ENCODE measurements around the gene DNAJA3. TPM values are rescaled to one million over a fixed set of nuclear protein-coding genes. Genes with fewer than 3 reads are reported as not detected.

The DNAJA3 gene
- total RNA-seq, 1 donor from 2014 or later: 40.7 TPM

DNA sequence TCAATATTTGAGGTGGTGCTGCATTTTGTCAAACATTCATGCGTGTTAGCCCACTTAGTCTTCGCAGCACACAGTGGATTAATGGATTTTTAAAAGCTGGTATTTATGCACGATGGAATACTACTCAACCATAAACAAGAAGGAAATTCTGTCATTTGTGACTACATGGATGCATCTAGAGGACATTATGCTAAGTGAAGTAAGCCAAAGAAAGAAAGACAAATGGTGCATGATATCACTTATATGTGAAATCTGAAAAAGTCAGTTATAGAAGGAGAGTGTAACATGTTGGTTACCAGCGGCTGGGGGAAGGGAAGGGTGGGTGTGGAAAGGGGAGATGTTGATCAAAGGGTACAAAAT lies 73.5 kb downstream of the DNAJA3 start:
- H3K4me3 ChIP-seq: no peak overlapping the region
- peaks cover 0 to 4% of the 10 kb centered on the region in 2 donors for H3K36me3 ChIP-seq
- H3K9me3 ChIP-seq: no peaks in the 10 kb centered on the region
- no peaks in the 10 kb centered on the region for H3K27me3 ChIP-seq
- TF ChIP-seq, protein P1, sequence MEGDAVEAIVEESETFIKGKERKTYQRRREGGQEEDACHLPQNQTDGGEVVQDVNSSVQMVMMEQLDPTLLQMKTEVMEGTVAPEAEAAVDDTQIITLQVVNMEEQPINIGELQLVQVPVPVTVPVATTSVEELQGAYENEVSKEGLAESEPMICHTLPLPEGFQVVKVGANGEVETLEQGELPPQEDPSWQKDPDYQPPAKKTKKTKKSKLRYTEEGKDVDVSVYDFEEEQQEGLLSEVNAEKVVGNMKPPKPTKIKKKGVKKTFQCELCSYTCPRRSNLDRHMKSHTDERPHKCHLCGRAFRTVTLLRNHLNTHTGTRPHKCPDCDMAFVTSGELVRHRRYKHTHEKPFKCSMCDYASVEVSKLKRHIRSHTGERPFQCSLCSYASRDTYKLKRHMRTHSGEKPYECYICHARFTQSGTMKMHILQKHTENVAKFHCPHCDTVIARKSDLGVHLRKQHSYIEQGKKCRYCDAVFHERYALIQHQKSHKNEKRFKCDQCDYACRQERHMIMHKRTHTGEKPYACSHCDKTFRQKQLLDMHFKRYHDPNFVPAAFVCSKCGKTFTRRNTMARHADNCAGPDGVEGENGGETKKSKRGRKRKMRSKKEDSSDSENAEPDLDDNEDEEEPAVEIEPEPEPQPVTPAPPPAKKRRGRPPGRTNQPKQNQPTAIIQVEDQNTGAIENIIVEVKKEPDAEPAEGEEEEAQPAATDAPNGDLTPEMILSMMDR (IDR thresholded peaks at IDR 0.05): no peak
- DNase-seq (ENCODE audit: low spot score in 2 of 2): no peak
- no peak overlapping the region for H3K27ac ChIP-seq
- H3K4me1 ChIP-seq: peaks cover 3 to 22% of the 10 kb centered on the region in 2 donors
- intact Hi-C loops (cut with DNase I): no loop called here

DNA sequence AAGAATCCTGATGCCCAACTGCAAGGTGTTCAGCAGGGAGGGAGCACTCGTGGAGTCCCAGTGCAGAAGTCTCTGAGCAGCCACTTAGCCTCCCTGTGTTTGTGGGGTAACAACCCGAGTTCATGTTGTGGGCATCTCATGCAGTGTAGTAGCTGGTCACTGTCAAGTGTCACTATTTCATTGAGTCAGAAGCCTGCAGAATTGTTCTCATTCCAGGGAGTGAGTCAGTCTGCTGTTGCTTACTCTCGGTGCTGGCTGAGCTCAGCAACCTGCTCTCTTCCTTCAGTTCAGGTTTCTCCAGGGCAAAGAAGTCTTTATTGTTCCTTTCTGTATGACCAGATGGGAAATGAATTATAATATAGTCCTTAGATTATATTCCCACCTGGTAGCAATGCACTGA lies 74.6 kb downstream of the DNAJA3 start:
- intact Hi-C loops (cut with DNase I): loop anchor here (2.0 kb wide), 1 partner anchor 23 kb away; the partner anchor contains the start of gene HMOX2
- TF ChIP-seq, protein P1 (IDR thresholded peaks at IDR 0.05): no peak
- peaks cover 0 to 4% of the 10 kb centered on the region in 2 donors for H3K36me3 ChIP-seq
- peak overlapping the region; percentile 14 to 49 for H3K4me3 ChIP-seq
- no peaks in the 10 kb centered on the region for H3K9me3 ChIP-seq
- H3K27me3 ChIP-seq: no peaks in the 10 kb centered on the region
- peak overlapping the region; percentile 74 to 78 for H3K27ac ChIP-seq
- DNase-seq (ENCODE audit: low spot score in 2 of 2): no peak
- peaks cover 3 to 22% of the 10 kb centered on the region in 2 donors for H3K4me1 ChIP-seq

DNA sequence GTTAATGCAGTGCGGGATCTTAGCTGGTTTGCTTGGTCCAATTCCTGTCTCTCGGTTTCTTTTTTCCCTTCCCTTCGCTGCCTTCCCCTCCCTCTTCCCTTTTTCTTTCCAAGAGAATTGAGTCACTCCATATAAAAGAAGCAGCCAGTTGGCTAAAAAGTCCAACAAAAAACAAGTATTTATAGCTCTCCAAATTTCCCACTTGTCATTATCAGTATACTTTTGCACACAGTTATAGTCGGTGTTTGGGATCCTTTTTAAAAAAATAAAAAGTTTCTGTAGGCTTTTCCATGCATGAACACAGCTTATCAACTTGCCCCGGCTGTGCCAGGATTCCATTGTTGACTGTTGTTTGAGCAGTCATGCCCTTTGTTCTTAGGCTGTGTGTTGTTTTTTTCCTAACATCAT lies 75.4 kb downstream of the DNAJA3 start:
- H3K36me3 ChIP-seq: peaks cover 0 to 8% of the 10 kb centered on the region in 2 donors
- TF ChIP-seq, protein P1 (IDR thresholded peaks at IDR 0.05): no peak
- H3K4me1 ChIP-seq: peaks cover 3 to 22% of the 10 kb centered on the region in 2 donors
- DNase-seq (ENCODE audit: low spot score in 2 of 2): no peak
- no peaks in the 10 kb centered on the region for H3K27me3 ChIP-seq
- intact Hi-C loops (cut with DNase I): loop anchor here (2.0 kb wide), 1 partner anchor 24 kb away; the partner anchor contains the start of gene HMOX2
- H3K4me3 ChIP-seq: peak overlapping the region; percentile 14 to 49
- H3K27ac ChIP-seq: peak overlapping the region; percentile 74 to 78
- H3K9me3 ChIP-seq: no peaks in the 10 kb centered on the region

DNA sequence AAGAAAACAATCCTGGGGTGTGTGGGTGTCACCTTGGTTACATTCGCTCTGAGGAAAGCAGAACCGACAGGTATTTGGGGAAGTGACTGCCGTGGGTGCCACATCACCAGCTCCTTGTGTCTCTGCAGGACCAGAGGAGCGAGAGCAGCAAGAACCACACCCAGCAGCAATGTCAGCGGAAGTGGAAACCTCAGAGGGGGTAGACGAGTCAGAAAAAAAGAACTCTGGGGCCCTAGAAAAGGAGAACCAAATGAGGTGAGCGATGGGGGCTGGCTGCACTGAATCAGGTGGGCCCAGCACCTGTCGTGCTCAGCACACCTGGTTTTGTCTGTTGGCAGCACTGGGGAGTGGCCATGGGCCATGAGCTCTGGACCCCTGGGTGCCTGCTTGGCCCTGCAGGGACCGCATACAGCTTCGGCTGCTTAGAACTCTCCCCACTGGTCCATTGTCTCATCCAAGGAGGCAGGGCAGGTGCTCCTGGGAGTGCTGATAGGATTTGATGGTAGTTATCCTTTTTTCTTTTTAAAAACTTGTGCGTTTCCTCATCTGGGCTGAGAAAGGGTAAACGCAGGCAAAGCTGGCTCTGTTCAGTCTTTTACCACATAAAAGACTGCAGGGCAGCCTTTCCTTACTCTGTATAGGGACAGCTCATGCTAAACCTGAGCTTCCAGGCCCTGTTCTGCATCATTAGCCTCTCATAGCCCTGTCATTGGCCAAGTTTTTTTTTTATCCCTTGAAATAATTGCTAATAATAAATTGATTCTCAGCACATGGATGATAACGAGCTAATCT lies 79.9 kb downstream of the DNAJA3 start:
- TF ChIP-seq, protein P1 (IDR thresholded peaks at IDR 0.05): no peak
- no peak for DNase-seq (ENCODE audit: low spot score in 2 of 2)

More for the DNA sequence above, 79.9 kb downstream of the DNAJA3 start:
- peaks cover 30 to 40% of the 10 kb centered on the region in 2 donors for H3K36me3 ChIP-seq
- no peaks in the 10 kb centered on the region for H3K27me3 ChIP-seq
- H3K4me3 ChIP-seq: no peak overlapping the region
- intact Hi-C loops (cut with DNase I): loop anchor here (1.0 to 5.0 kb wide), 2 partner anchors 43 to 82 kb away; no protein-coding TSS in a partner anchor
- no peaks in the 10 kb centered on the region for H3K9me3 ChIP-seq
- H3K4me1 ChIP-seq: peaks cover 0 to 13% of the 10 kb centered on the region in 2 donors
- no peak overlapping the region for H3K27ac ChIP-seq

Other genes starting within 250 kb of the DNAJA3 start
- 15.6 TPM for gene SRL, start 183.8 kb upstream of the DNAJA3 start, total RNA-seq
- 5.3 TPM for gene TFAP4, start 152.8 kb upstream of the DNAJA3 start, total RNA-seq
- gene GLIS2, start 109.8 kb upstream of the DNAJA3 start, total RNA-seq: 16.8 TPM
- 26.6 TPM for gene PAM16, start 74.5 kb upstream of the DNAJA3 start, total RNA-seq
- gene VASN, start 54.0 kb upstream of the DNAJA3 start, total RNA-seq: 218 TPM
- gene CORO7, start 9.3 kb upstream of the DNAJA3 start, total RNA-seq: 41.9 TPM
- gene NMRAL1, start 48.8 kb downstream of the DNAJA3 start, total RNA-seq: 48.6 TPM
- gene HMOX2, start 50.5 kb downstream of the DNAJA3 start, total RNA-seq: 36.7 TPM
- 36.9 TPM for gene CDIP1, start 112.9 kb downstream of the DNAJA3 start, total RNA-seq
- not detected for gene C16orf96, start 130.5 kb downstream of the DNAJA3 start, total RNA-seq
- 4.6 TPM for gene UBALD1, start 189.0 kb downstream of the DNAJA3 start, total RNA-seq
- 201 TPM for gene MGRN1, start 199.0 kb downstream of the DNAJA3 start, total RNA-seq